Activated T-helper 2 cell treated with anti-CD3 and anti-CD28 coated beads, Interferon-gamma antibody, Interleukin-2, Interleukin-4, amounts not matched to agents 10 μg/mL and 5 μg/mL and 100 μg/mL, durations not matched to agents 14 hours and 24 hours and 36 hours (primary cell): ENCODE results near the gene BBIP1. TPM values are rescaled to one million over a fixed set of nuclear protein-coding genes. Genes with fewer than 3 reads are reported as not detected.

ENCODE experiments used
- DNase-seq: peaks from one replicate; pipeline ENCODE4 v3.0.0; 2021; ENCODE audit warnings: low spot score
- H3K27ac Mint-ChIP-seq: one replicate; pipeline ENCODE4 v1.8.0; 2021; ENCODE audit warnings: mixed read lengths
- H3K27me3 Mint-ChIP-seq: one replicate; pipeline ENCODE4 v1.8.0; 2021; ENCODE audit warnings: low read depth, mixed read lengths
- H3K36me3 Mint-ChIP-seq: one replicate; pipeline ENCODE4 v1.8.0; 2021; ENCODE audit warnings: low read depth, mixed read lengths
- H3K4me1 Mint-ChIP-seq: one replicate; pipeline ENCODE4 v1.8.0; 2021; ENCODE audit warnings: low read depth, mixed read lengths
- H3K4me3 Mint-ChIP-seq: one replicate; pipeline ENCODE4 v1.8.0; 2021; ENCODE audit warnings: low read depth, mild to moderate bottlenecking, moderate library complexity, mixed read lengths
- H3K9me3 Mint-ChIP-seq: one replicate; pipeline ENCODE4 v1.8.0; 2021; ENCODE audit warnings: mixed read lengths
- intact Hi-C: fragments of 100-400 bp; cut with micrococcal nuclease; formaldehyde crosslinking; loops from one replicate; pipeline ENCODE4 v1.15.1; 2023
- total RNA-seq: library from RNA; stranded (reverse); gene quantifications from 2 replicates; pipeline ENCODE4 v1.2.3, GENCODE V29; 2022

BBIP1 gene
- total RNA-seq, 1 donor from 2014 or later = 31.5 TPM

DNA sequence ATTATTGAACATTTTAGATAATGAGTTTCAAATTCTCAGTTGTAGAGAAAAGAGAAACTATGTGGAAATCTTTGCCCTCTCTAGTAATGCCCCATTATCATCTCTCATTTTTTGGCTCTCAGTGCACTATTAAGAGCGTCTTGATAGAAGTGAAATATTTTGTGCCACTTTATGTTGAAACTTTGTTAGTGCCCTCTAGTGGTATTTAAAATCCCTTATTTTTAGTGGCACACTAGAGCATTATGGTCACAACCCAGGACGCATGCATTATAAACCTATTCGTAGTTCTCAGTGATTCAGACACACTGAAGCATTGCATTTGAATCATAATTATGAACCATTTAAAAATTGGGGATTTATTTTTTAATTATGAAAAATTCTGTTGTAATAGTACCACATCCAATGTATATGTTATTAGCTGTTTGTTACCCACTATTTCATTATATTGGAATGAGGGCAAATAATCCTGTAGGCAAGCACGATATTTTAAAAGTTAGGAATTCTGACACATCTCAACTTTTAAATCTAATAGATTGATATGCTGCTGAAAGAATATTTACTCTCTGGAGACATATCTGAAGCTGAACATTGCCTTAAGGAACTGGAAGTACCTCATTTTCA, 25.3 kb downstream of the BBIP1 start:
- intact Hi-C loops = loop anchor here (1.0 to 5.0 kb wide), 3 partner anchors 91 to 283 kb away; no protein-coding TSS in a partner anchor
- Mint-ChIP-seq H3K9me3 (no peaks in the 10 kb centered on the region), H3K4me1 (peaks cover 6% of the 10 kb centered on the region), H3K27me3 (no peaks in the 10 kb centered on the region), H3K27ac (no peak overlapping the region), H3K4me3 (no peak overlapping the region), H3K36me3 (peaks cover 59% of the 10 kb centered on the region)
- no peak for DNase-seq

DNA sequence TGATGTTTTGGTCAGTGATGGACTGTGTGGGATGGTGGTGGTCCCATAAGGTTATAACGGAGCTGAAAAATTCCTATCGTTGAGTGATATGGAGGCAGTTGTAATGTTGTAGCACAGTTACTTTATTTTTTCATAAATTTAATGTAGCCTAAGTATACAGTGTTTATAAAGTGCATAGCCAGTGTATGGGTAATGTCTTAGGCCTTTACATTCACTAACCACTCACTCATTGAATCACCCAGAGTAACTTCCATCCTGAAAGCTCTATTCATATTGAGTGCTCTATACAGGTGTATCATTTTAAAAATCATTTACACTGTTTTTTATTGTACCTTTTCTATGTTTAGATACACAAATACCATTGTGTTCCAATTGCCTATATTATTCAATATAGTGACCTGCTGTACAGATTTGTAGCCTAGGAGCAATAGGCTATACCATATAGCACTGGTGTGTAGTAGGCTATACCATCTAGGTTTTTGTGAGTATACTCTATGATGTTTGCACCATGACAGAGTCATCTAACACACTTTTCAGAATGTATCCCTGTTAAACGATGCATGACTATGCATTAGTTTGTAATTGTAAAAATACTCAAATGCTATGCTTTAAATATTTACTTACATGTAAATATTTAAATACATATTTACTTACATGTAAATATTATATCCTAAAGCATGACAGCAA, 26.2 kb downstream of the BBIP1 start:
- H3K36me3 Mint-ChIP-seq = peaks cover 53% of the 10 kb centered on the region
- intact Hi-C loops = loop anchor here (1.0 to 5.0 kb wide), 3 partner anchors 90 to 282 kb away; no protein-coding TSS in a partner anchor
- H3K27ac Mint-ChIP-seq = no peak overlapping the region
- H3K27me3 Mint-ChIP-seq = no peaks in the 10 kb centered on the region
- no peak for DNase-seq
- no peak overlapping the region for H3K4me3 Mint-ChIP-seq
- peaks cover 6% of the 10 kb centered on the region for H3K4me1 Mint-ChIP-seq
- H3K9me3 Mint-ChIP-seq = no peaks in the 10 kb centered on the region

DNA sequence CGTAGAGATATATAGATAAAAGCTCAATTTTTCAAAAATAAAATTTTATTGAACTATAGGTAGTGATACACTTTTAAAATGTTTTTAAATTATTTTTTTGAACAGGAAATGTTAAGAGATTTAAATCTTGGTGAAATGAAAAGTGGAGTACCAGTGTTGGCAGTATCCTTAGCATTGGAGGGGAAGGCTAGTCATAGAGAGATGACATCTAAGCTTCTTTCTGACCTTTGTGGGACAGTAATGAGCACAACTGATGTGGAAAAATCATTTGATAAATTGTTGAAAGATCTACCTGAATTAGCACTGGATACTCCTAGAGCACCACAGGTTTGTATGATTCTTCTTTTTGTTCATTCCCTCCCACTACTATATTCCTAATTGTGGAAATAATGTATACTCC, 31.4 kb downstream of the BBIP1 start:
- intact Hi-C loops = no loop called here
- no peaks in the 10 kb centered on the region for H3K9me3 Mint-ChIP-seq
- no peak overlapping the region for H3K4me3 Mint-ChIP-seq
- H3K27ac Mint-ChIP-seq = no peak overlapping the region
- no peaks in the 10 kb centered on the region for H3K27me3 Mint-ChIP-seq
- peaks cover 19% of the 10 kb centered on the region for H3K4me1 Mint-ChIP-seq
- no peak for DNase-seq
- H3K36me3 Mint-ChIP-seq = peaks cover 58% of the 10 kb centered on the region

DNA sequence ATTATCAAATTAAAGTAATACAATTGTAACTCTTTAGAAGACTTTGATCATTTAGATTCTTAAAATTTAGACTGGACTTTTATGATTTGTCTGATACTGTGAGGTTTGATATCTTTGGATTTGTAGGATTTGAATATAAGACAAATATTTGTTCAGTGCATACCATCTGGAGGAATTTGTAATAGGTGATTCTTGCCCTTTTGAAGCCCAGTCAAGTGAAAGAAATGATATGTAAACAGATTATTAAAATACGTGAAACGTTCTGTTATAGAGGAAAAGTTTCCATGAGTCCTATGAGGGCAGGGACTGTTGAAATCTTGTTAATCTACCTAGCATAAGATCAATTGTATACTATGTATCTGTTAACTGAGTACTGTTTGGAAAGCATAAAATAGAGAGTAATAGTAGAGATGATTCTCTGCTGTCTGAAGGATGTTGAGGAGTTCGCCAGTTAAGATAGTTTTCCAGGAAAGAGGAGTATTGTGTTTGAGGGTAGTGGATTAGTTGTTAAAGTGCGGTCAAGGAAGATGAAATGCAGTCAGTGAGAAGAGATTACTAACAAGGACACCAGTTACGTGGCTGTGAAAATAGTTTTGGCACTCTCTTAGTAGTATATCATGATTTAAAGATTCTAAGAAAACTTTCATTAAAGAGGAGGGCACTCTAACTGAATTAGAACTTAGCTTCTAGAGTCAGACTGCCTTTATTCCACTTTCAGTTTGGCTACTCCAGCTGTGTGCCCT, 32.9 kb downstream of the BBIP1 start:
- no peak for DNase-seq
- peaks cover 20% of the 10 kb centered on the region for H3K4me1 Mint-ChIP-seq
- intact Hi-C loops = no loop called here
- no peaks in the 10 kb centered on the region for H3K27me3 Mint-ChIP-seq
- no peak overlapping the region for H3K27ac Mint-ChIP-seq
- H3K4me3 Mint-ChIP-seq = no peak overlapping the region
- H3K9me3 Mint-ChIP-seq = no peaks in the 10 kb centered on the region
- H3K36me3 Mint-ChIP-seq = peaks cover 67% of the 10 kb centered on the region

DNA sequence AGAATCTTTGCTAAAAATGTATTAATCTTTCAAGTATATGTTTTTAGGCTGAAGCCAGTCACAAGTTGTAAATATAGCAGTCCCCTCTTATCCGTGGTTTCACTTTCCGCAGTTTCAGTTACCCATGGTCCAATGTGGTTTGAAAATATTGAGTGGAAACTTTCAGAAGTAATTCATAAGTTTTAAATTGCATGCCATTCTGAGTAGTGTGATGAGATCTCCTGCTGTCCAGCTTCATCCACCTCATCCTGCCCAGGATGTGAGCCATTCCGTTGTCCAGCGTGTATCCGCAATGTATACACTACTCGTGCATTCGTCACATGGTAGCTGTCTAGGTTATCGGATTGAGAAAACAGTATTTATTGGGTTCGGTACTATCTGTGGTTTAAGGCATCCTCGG, 35.1 kb downstream of the BBIP1 start:
- intact Hi-C loops = no loop called here
- no peaks in the 10 kb centered on the region for H3K9me3 Mint-ChIP-seq
- peak overlapping the region; percentile 20 for H3K27ac Mint-ChIP-seq
- peaks cover 29% of the 10 kb centered on the region for H3K4me1 Mint-ChIP-seq
- no peak for DNase-seq
- no peaks in the 10 kb centered on the region for H3K27me3 Mint-ChIP-seq
- H3K36me3 Mint-ChIP-seq = peaks cover 61% of the 10 kb centered on the region
- H3K4me3 Mint-ChIP-seq = peak overlapping the region; percentile 33

DNA sequence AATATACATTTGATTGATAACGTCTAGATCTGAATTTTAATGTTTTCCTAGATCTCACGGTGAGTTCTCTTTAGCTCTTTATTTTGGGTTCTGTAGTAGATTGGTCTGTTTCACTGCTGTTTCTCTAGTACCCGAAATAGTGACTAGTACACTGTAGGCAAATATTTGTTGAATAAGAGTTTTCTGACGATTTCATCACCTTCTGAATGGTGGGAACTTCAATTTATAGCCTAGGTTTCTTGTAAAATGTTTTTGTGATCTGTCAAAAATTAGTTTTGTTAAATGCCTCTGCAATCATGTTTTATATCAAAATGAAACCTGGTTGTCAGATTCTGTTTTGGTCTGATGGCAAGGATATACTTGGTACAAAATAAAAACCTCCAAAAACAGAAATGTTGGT, 37.1 kb downstream of the BBIP1 start:
- Mint-ChIP-seq H3K36me3 (peaks cover 68% of the 10 kb centered on the region), H3K4me1 (peaks cover 30% of the 10 kb centered on the region), H3K4me3 (no peak overlapping the region), H3K27ac (no peak overlapping the region), H3K9me3 (no peaks in the 10 kb centered on the region), H3K27me3 (no peaks in the 10 kb centered on the region)
- DNase-seq = no peak
- intact Hi-C loops = no loop called here

DNA sequence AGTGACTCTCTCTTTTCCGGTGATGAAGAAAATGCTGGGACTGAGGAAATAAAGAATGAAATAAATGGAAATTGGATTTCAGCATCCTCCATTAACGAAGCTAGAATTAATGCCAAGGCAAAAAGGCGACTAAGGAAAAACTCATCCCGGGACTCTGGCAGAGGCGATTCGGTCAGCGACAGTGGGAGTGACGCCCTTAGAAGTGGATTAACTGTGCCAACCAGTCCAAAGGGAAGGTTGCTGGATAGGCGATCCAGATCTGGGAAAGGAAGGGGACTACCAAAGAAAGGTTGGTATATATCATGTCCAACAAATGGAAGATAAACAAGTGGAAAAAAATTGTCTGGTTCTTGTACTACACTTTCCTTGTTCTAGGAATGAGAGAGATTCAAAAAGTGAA, 37.7 kb downstream of the BBIP1 start:
- Mint-ChIP-seq H3K4me3 (no peak overlapping the region), H3K27ac (no peak overlapping the region), H3K4me1 (peaks cover 30% of the 10 kb centered on the region), H3K27me3 (no peaks in the 10 kb centered on the region), H3K9me3 (no peaks in the 10 kb centered on the region), H3K36me3 (peaks cover 66% of the 10 kb centered on the region)
- no peak for DNase-seq
- intact Hi-C loops = no loop called here

DNA sequence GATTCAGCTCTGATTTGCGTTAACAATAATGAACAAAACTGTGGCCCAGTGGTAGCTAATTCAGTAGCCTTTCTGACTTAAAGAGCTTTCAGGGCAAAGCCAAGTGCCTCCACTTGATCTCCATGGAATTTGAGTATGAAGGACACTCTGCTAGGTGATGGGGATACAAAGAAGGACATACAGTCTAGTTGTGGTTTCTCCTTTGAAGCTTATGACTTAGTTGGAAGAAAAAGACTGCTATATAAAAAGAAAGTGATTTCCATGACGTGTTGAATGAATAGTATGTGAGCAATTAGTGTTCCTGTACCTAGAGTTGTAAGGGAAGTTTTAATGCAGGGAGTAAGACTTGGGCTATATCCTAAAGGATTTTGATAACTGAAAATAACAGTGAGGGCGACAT, 39.0 kb downstream of the BBIP1 start:
- no peak for DNase-seq
- intact Hi-C loops = no loop called here
- peaks cover 28% of the 10 kb centered on the region for H3K4me1 Mint-ChIP-seq
- H3K36me3 Mint-ChIP-seq = peaks cover 68% of the 10 kb centered on the region
- no peak overlapping the region for H3K27ac Mint-ChIP-seq
- H3K27me3 Mint-ChIP-seq = no peaks in the 10 kb centered on the region
- H3K4me3 Mint-ChIP-seq = no peak overlapping the region
- H3K9me3 Mint-ChIP-seq = no peaks in the 10 kb centered on the region

DNA sequence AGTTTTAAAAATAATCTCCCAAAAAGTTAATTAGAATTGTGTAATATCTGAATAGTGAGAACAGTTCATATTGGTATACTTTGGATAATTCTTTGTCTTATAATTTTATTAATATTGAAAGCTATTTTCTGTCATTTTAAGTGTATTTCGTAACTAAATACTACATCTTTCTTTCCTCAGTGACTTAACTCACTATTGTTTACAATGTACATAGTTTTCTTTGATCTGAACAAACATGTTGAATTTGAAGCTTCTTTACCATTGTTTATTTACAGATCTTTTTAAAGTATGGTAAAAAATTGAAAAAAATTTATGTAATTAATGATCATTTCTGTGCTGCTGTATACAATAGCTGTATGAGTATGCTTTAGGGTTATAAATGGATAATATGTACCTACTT, 42.2 kb downstream of the BBIP1 start:
- no peak overlapping the region for H3K4me3 Mint-ChIP-seq
- DNase-seq = no peak
- H3K4me1 Mint-ChIP-seq = peaks cover 25% of the 10 kb centered on the region
- H3K36me3 Mint-ChIP-seq = peaks cover 47% of the 10 kb centered on the region
- no peaks in the 10 kb centered on the region for H3K27me3 Mint-ChIP-seq
- H3K9me3 Mint-ChIP-seq = no peaks in the 10 kb centered on the region
- intact Hi-C loops = loop anchor here (10.0 kb wide), 2 partner anchors 262 to 572 kb away; partner anchors contain the start of gene SMNDC1
- no peak overlapping the region for H3K27ac Mint-ChIP-seq

DNA sequence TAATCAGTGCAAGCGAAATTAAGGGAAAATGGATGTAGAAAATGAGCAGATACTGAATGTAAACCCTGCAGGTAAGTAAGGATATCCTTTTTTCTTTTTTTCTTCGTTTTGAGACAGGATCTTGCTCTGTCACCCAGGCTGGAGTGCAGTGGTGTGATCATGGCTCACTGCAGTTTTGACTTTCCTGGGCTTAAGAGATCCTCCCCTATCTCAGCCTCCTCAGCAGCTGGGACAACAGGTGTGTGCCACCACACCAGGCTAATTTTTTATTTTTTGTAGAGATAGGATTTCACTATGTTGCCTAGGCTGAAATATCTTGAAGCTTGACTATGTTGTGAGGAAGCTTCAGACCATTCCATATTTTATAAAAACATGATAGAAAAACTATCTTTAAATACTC, 43.0 kb downstream of the BBIP1 start:
- DNase-seq = no peak
- H3K9me3 Mint-ChIP-seq = no peaks in the 10 kb centered on the region
- H3K4me1 Mint-ChIP-seq = peaks cover 25% of the 10 kb centered on the region
- no peak overlapping the region for H3K4me3 Mint-ChIP-seq
- peaks cover 39% of the 10 kb centered on the region for H3K36me3 Mint-ChIP-seq
- H3K27ac Mint-ChIP-seq = no peak overlapping the region
- intact Hi-C loops = loop anchor here (10.0 kb wide), 2 partner anchors 261 to 571 kb away; partner anchors contain the start of gene SMNDC1
- no peaks in the 10 kb centered on the region for H3K27me3 Mint-ChIP-seq

DNA sequence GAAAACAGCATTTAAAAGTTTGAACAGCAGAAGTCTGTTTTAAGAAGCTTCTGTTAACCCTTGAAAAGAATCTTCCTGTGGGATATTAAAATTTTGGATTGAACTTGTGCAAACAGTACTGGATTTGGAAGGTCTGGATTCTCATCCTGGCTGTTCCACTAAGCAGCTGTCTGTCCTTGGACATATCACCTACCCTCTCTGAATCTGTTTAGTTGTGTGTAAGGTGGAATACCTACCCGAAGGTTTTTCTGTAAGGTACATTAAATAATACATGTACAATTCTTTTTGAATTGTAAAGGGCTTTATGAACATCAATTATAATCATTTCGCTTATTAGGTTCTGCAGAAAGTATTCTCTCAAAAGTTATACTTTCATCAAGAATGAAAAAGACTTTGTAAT, 45.0 kb downstream of the BBIP1 start:
- H3K4me1 Mint-ChIP-seq = peaks cover 37% of the 10 kb centered on the region
- peaks cover 30% of the 10 kb centered on the region for H3K36me3 Mint-ChIP-seq

DNA sequence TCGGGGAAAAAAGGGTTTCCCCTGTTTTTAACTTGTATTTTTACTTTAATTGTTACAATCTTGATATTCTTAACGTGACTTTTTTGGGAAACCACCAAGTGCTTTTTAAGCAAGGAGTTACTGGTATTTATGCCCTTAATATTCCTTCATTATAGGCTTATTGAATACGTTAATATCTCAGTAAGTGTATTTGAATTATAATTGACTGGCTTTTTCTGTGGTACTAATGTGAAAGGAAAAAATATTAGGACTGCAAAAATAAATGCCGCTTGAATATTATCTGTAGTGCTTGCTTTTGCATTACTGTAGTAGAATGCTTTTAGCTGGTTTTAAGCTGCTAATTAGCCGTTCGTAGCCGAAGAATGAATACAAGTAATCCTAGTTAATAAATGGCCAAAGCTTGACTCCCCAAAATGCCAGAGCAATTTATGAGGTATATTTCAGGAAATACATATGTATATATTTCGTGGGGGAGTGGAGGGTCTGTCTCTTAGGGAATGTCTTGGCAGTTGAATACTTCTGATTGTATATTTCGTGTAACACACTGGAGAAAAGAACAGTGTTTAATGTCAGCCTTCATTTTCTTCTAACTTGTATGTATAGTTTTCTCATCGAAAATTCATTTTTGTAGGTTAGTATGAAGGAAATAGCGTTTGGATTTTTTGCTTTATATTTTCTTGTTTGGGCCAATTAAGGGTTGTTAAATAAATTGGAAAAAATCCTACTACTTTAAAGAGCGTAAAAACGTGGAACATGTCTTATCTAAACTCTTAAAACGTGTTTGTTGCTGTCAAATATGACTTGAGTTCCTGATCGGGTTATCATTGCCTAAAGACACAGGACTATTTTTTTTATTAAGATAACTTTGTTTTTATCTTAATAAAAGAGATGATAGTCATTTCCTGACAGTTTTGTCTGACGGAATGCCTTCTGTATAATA, 45.7 kb downstream of the BBIP1 start:
- Mint-ChIP-seq H3K4me3 (peak overlapping the region; percentile 81), H3K27ac (peak overlapping the region; percentile 88), H3K27me3 (no peaks in the 10 kb centered on the region), H3K4me1 (peaks cover 39% of the 10 kb centered on the region), H3K36me3 (peaks cover 25% of the 10 kb centered on the region), H3K9me3 (no peaks in the 10 kb centered on the region)
- DNase-seq = no peak
- intact Hi-C loops = loop anchor here (1.0 to 10.0 kb wide), 6 partner anchors 46 to 806 kb away; partner anchors contain the start of genes BBIP1, SHOC2 and SMNDC1

More for the DNA sequence above, 45.0 kb downstream of the BBIP1 start:
- intact Hi-C loops = loop anchor here (5.0 to 10.0 kb wide), 5 partner anchors 72 to 807 kb away; partner anchors contain the start of gene SMNDC1
- H3K27me3 Mint-ChIP-seq = no peaks in the 10 kb centered on the region
- no peak for DNase-seq
- H3K27ac Mint-ChIP-seq = peak overlapping the region; percentile 7
- H3K4me3 Mint-ChIP-seq = peak overlapping the region; percentile 73
- no peaks in the 10 kb centered on the region for H3K9me3 Mint-ChIP-seq
